ENCODE data around the gene DPYD. TPM values are rescaled to one million over a fixed set of nuclear protein-coding genes. Genes with fewer than 3 reads are reported as not detected.

DPYD gene
- total RNA-seq, 1 experiment from 2014 or later: 7.0 TPM

DNA sequence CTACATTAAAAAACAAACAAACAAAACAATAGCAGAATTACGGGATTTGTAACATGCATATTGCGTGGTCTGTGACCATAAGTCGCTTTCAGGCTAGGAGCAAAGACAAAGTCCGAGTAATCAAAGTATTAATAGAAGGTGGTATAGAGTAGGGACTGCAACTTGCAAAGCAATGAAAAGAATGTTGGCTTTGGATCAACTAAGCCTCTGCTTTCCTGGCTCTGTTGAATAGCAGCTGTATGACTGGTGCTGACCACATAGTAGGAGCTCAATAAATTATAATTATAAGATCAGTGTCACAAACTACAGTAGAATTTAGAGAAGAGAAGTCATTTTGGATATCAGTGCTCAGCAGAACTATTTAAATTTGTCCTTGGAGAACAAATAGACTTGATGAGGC, 586.4 kb downstream of the DPYD start:
- no peak for TF ChIP-seq CTCF (IDR thresholded peaks at IDR 0.05; ENCODE audit: insufficient read depth in 1 of 2, low read depth in 1 of 2, low read length in 1 of 2, severe bottlenecking in 1 of 2, unreplicated experiment in 1 of 2)
- Histone ChIP-seq H3K36me3 (ENCODE audit: control insufficient read depth, insufficient read depth, low read length) (no peaks in the 10 kb centered on the region), H3K27me3 (replicated peaks; ENCODE audit: control insufficient read depth, insufficient read depth, low read length) (no peaks in the 10 kb centered on the region), H3K4me3 (ENCODE audit: low read depth, low read length) (no peak overlapping the region), H3K9me3 (no peaks in the 10 kb centered on the region), H3K4me1 (no peaks in the 10 kb centered on the region)
- Mint-ChIP-seq H3K36me3 (ENCODE audit: insufficient read depth, unreplicated experiment) (no peaks in the 10 kb centered on the region), H3K27ac (ENCODE audit: unreplicated experiment) (no peak overlapping the region), H3K9me3 (ENCODE audit: unreplicated experiment) (no peaks in the 10 kb centered on the region), H3K4me3 (ENCODE audit: unreplicated experiment) (no peak overlapping the region), H3K27me3 (ENCODE audit: insufficient read depth, unreplicated experiment) (no peaks in the 10 kb centered on the region), H3K4me1 (ENCODE audit: low read depth, unreplicated experiment) (no peaks in the 10 kb centered on the region)
- BruUV-seq (replicated peaks): no TSS peak
- no peak for DNase-seq
- intact Hi-C loops (cut with micrococcal nuclease; ENCODE audit: unreplicated experiment): no loop called here
- ChIA-PET CTCF (no interaction called here), POLR2A (no interaction called here)

GRCh38 chr1:97332716-97333115, 588.1 kb downstream of the DPYD start:
- Histone ChIP-seq H3K36me3 (ENCODE audit: control insufficient read depth, insufficient read depth, low read length) (no peaks in the 10 kb centered on the region), H3K27me3 (replicated peaks; ENCODE audit: control insufficient read depth, insufficient read depth, low read length) (no peaks in the 10 kb centered on the region), H3K9me3 (no peaks in the 10 kb centered on the region), H3K4me3 (ENCODE audit: low read depth, low read length) (no peak overlapping the region), H3K4me1 (no peaks in the 10 kb centered on the region)
- CTCF ChIA-PET: interaction anchor here (0.7 kb wide), 1 partner anchor 126 kb away, joined by 7 read pairs; no protein-coding TSS in a partner anchor
- H3K27ac Mint-ChIP-seq (ENCODE audit: unreplicated experiment): no peak overlapping the region
- no peaks in the 10 kb centered on the region for H3K4me1 Mint-ChIP-seq (ENCODE audit: low read depth, unreplicated experiment)
- H3K27me3 Mint-ChIP-seq (ENCODE audit: insufficient read depth, unreplicated experiment): no peaks in the 10 kb centered on the region
- POLR2A ChIA-PET: no interaction called here
- H3K9me3 Mint-ChIP-seq (ENCODE audit: unreplicated experiment): no peaks in the 10 kb centered on the region
- H3K4me3 Mint-ChIP-seq (ENCODE audit: unreplicated experiment): no peak overlapping the region
- no TSS peak for BruUV-seq (replicated peaks)
- no peak for TF ChIP-seq CTCF (IDR thresholded peaks at IDR 0.05; ENCODE audit: insufficient read depth in 1 of 2, low read depth in 1 of 2, low read length in 1 of 2, severe bottlenecking in 1 of 2, unreplicated experiment in 1 of 2)
- intact Hi-C loops (cut with micrococcal nuclease; ENCODE audit: unreplicated experiment): no loop called here
- H3K36me3 Mint-ChIP-seq (ENCODE audit: insufficient read depth, unreplicated experiment): no peaks in the 10 kb centered on the region
- DNase-seq: no peak

GRCh38 chr1:97331165-97331564, 589.7 kb downstream of the DPYD start:
- Histone ChIP-seq H3K27me3 (replicated peaks; ENCODE audit: control insufficient read depth, insufficient read depth, low read length) (no peaks in the 10 kb centered on the region), H3K4me1 (no peaks in the 10 kb centered on the region), H3K36me3 (ENCODE audit: control insufficient read depth, insufficient read depth, low read length) (no peaks in the 10 kb centered on the region), H3K4me3 (ENCODE audit: low read depth, low read length) (no peak overlapping the region), H3K9me3 (no peaks in the 10 kb centered on the region)
- TF ChIP-seq CTCF (IDR thresholded peaks at IDR 0.05; ENCODE audit: insufficient read depth in 1 of 2, low read depth in 1 of 2, low read length in 1 of 2, severe bottlenecking in 1 of 2, unreplicated experiment in 1 of 2): no peak
- Mint-ChIP-seq H3K4me3 (ENCODE audit: unreplicated experiment) (no peak overlapping the region), H3K27ac (ENCODE audit: unreplicated experiment) (no peak overlapping the region), H3K27me3 (ENCODE audit: insufficient read depth, unreplicated experiment) (no peaks in the 10 kb centered on the region), H3K9me3 (ENCODE audit: unreplicated experiment) (no peaks in the 10 kb centered on the region), H3K36me3 (ENCODE audit: insufficient read depth, unreplicated experiment) (no peaks in the 10 kb centered on the region), H3K4me1 (ENCODE audit: low read depth, unreplicated experiment) (no peaks in the 10 kb centered on the region)
- CTCF ChIA-PET: no interaction called here
- POLR2A ChIA-PET: no interaction called here
- no TSS peak for BruUV-seq (replicated peaks)
- intact Hi-C loops (cut with micrococcal nuclease; ENCODE audit: unreplicated experiment): no loop called here
- DNase-seq: no peak
